ENCODE measurements around the gene SLC4A8. TPM values are rescaled to one million over a fixed set of nuclear protein-coding genes. Genes with fewer than 3 reads are reported as not detected.

The SLC4A8 gene
- total and polyA plus RNA-seq, 2 donors (not counting 3 experiments of a cell fraction or from before 2014, with no cell fraction given), result 4.7 to 9.7 TPM

DNA sequence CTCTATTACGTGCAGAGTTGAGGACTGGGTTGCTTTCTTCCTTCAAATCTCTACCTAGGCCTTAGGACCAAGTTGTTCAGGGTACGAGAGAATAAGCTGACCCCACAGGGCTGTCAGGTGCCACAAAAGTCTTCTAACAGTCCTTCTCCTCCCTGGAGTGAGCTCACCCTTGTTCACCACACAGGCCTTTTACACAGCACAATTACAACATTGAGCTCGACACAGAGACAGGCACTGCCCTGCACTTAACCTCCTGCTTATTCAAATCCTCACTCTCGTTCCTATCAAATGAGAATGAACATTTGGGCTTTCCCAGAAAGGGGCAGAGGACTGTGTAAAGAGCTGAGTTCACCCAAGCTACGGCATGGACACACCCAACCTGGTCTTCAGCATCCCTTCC is 35.8 kb upstream of the SLC4A8 start:
- H3K27me3 ChIP-seq (ENCODE audit: control insufficient read depth in 2 of 2, insufficient read depth in 2 of 2, low read length in 2 of 2), result no peaks in the 10 kb centered on the region
- no TSS peak for BruUV-seq (replicated peaks)
- POLR2A ChIA-PET, result no interaction called here

More for the DNA sequence above, 35.8 kb upstream of the SLC4A8 start:
- H3K4me3 ChIP-seq (replicated peaks in 1 of 3; ENCODE audit: insufficient read depth in 1 of 3, low read depth in 1 of 3, low read length in 3 of 3), result no peak overlapping the region
- no peaks in the 10 kb centered on the region for H3K9me3 ChIP-seq (replicated peaks; ENCODE audit: control insufficient read depth, insufficient read depth, low read length)
- intact Hi-C loops (cut with micrococcal nuclease), result no loop called here
- no peak overlapping the region for H3K4me2 ChIP-seq (ENCODE audit: insufficient read depth, low read length)
- H3K9me1 ChIP-seq (replicated peaks; ENCODE audit: control insufficient read depth, extremely low read depth, insufficient read depth, low read length), result no peaks in the 10 kb centered on the region
- no peak overlapping the region for H3K9ac ChIP-seq (replicated peaks; ENCODE audit: extremely low read depth, insufficient read depth, low read length)
- no peaks in the 10 kb centered on the region for H4K20me1 ChIP-seq (replicated peaks; ENCODE audit: control insufficient read depth, extremely low read depth, insufficient read depth, low read length)
- CTCF ChIA-PET, result interaction anchor here (1.2 to 2.8 kb wide), 3 partner anchors 12 to 20 kb away, joined by 3 to 9 read pairs (median 7); no protein-coding TSS in a partner anchor
- H3K36me3 ChIP-seq (ENCODE audit: control insufficient read depth in 2 of 2, extremely low read depth in 1 of 2, insufficient read depth in 2 of 2, low read length in 2 of 2), result no peaks in the 10 kb centered on the region
- TF ChIP-seq GATA2 (IDR thresholded peaks at IDR 0.05; ENCODE audit: insufficient read depth, insufficient read length, low read depth, low read length) (no peak), POLR2AphosphoS5 (IDR thresholded peaks at IDR 0.05; ENCODE audit: insufficient read depth, low read depth, low read length) (no peak), JUN (IDR thresholded peaks at IDR 0.05; ENCODE audit: borderline replicate concordance, insufficient read depth, insufficient read length, low read depth) (no peak), FOS (IDR thresholded peaks at IDR 0.05; ENCODE audit: borderline replicate concordance, insufficient read depth, low read length) (no peak), MYC (IDR thresholded peaks at IDR 0.05; ENCODE audit: low read depth, low read length) (no peak), EZH2 (IDR thresholded peaks at IDR 0.05; ENCODE audit: borderline replicate concordance, low read depth, low read length, severe bottlenecking) (no peak), POLR2A (IDR thresholded peaks at IDR 0.05; ENCODE audit: low read depth, low read length) (no peak)
- TF ChIP-seq, protein P1, sequence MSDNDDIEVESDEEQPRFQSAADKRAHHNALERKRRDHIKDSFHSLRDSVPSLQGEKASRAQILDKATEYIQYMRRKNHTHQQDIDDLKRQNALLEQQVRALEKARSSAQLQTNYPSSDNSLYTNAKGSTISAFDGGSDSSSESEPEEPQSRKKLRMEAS (IDR thresholded peaks at IDR 0.05; ENCODE audit: insufficient read depth, insufficient read length), result no peak
- TF ChIP-seq, protein P2, sequence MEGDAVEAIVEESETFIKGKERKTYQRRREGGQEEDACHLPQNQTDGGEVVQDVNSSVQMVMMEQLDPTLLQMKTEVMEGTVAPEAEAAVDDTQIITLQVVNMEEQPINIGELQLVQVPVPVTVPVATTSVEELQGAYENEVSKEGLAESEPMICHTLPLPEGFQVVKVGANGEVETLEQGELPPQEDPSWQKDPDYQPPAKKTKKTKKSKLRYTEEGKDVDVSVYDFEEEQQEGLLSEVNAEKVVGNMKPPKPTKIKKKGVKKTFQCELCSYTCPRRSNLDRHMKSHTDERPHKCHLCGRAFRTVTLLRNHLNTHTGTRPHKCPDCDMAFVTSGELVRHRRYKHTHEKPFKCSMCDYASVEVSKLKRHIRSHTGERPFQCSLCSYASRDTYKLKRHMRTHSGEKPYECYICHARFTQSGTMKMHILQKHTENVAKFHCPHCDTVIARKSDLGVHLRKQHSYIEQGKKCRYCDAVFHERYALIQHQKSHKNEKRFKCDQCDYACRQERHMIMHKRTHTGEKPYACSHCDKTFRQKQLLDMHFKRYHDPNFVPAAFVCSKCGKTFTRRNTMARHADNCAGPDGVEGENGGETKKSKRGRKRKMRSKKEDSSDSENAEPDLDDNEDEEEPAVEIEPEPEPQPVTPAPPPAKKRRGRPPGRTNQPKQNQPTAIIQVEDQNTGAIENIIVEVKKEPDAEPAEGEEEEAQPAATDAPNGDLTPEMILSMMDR (IDR thresholded peaks at IDR 0.05; ENCODE audit: extremely low read depth in 1 of 2, insufficient read depth in 1 of 2, low read depth in 1 of 2, low read length in 2 of 2), result no peak
- H3K4me1 ChIP-seq (ENCODE audit: control insufficient read depth, extremely low read depth, insufficient read depth, low read length), result peaks cover 21% of the 10 kb centered on the region
- dilution Hi-C loops (cut with MboI; ENCODE audit: extremely low pct_ligation_motif_present, low sequenced_read_pairs), result no loop called here
- H3K27ac ChIP-seq (ENCODE audit: insufficient read depth, low read depth, low read length), result no peak overlapping the region
- peaks cover 8% of the 10 kb centered on the region for H3K79me2 ChIP-seq (ENCODE audit: control insufficient read depth, insufficient read depth, low read length)
- DNase-seq (ENCODE audit: low read depth, low spot score) (no peak), FAIRE-seq (no peak)
- no peak overlapping the region for H2AFZ ChIP-seq (ENCODE audit: low read depth, low read length)
